GM10266 (cell line): Measurements from ENCODE around the gene CLTB.

Experiments
- DNase-seq: peaks from one replicate; pipeline ENCODE4 v3.0.0; 2012; ENCODE audit errors: extremely low spot score
- TF ChIP-seq, protein P1 (sequence below): IDR thresholded peaks from 2 replicates; pipeline ENCODE4 v1.5.1; 2012; ENCODE audit warnings: mild to moderate bottlenecking, low read depth; ENCODE audit not compliant: control insufficient read depth, insufficient read depth; ENCODE audit errors: missing control alignments

CLTB gene

GRCh38 chr5:176359658-176360057 lies 56.7 kb downstream of the CLTB start:
- TF ChIP-seq, protein P1, sequence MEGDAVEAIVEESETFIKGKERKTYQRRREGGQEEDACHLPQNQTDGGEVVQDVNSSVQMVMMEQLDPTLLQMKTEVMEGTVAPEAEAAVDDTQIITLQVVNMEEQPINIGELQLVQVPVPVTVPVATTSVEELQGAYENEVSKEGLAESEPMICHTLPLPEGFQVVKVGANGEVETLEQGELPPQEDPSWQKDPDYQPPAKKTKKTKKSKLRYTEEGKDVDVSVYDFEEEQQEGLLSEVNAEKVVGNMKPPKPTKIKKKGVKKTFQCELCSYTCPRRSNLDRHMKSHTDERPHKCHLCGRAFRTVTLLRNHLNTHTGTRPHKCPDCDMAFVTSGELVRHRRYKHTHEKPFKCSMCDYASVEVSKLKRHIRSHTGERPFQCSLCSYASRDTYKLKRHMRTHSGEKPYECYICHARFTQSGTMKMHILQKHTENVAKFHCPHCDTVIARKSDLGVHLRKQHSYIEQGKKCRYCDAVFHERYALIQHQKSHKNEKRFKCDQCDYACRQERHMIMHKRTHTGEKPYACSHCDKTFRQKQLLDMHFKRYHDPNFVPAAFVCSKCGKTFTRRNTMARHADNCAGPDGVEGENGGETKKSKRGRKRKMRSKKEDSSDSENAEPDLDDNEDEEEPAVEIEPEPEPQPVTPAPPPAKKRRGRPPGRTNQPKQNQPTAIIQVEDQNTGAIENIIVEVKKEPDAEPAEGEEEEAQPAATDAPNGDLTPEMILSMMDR, result no peak
- no peak for DNase-seq

- TF ChIP-seq, protein P1, result no peak
- DNase-seq, result no peak
Measured at GRCh38 chr5:176356179-176356566, 60.2 kb downstream of the CLTB start.

DNA sequence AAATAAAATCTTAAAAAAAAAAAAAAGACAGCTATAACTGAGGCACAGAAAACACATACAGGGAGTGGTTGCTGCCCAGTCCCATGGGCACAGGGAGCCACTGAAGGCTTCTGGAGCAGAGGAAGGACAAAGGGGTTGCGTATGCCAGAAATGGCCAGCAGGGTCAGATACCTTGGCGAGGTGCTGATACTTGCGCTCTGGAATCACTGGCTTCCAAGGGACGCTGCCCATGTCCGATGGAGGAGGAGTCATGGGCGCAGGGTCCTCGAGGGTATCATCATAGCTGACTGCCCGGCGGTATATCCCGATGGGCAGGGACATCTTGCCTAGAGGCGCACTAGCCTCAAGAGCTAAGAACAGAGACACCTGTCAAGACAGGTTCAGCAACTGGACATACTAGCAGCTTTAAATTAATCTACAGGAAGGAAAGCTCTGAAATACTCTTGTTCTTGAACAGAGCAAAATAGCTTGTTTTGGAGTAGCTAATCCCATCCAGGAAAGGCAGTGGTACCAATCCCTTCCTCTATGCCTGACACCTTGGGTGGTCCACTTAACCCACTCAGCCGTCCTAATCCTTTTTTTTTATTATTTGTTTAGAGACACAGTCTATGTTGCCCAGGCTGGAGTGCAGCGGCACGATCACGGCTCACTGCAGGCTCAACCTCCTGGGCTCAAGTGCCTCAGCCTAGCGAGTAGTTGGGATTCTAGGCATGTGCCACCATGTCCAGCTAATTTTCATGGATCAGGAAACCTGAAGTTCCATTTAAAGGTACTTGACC lies 60.8 kb downstream of the CLTB start:
- DNase-seq, result no peak
- TF ChIP-seq, protein P1, result no peak

- TF ChIP-seq, protein P1, result no peak
- DNase-seq, result no peak
Measured at GRCh38 chr5:176353533-176353932, 62.8 kb downstream of the CLTB start.

- DNase-seq, result no peak
- TF ChIP-seq, protein P1, result no peak
Measured at GRCh38 chr5:176352116-176352878, 64.0 kb downstream of the CLTB start.

GRCh38 chr5:176350416-176350815 lies 65.9 kb downstream of the CLTB start:
- no peak for DNase-seq
- TF ChIP-seq, protein P1, result no peak
